Measurements from ENCODE around the gene LACC1. TPM values are rescaled to one million over a fixed set of nuclear protein-coding genes. Genes with fewer than 3 reads are reported as not detected.

LACC1 gene
- total and polyA plus RNA-seq, 12 donors = 1.8 to 16.5 (median 6.2) TPM

DNA sequence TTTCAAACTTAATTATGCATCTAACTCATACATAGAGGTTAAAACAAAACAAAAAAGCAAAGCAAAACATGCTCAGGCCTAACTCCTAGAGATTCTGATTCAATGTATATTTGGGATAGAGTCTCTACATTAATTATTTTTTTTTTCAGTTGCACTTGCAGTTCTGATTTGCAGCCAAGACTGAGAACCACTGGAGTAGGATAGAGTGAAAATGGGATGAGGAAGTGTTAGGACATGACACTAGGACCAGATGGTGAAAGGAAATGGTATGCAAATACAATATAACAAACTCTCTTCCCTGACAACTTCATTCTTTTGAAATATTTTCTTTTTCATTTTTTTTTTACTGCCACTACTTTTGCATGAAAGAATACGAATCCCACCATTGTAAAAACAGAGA, 1.9 kb upstream of the LACC1 start:
- Histone ChIP-seq H3K4me1 (peaks cover 0 to 46% (median 15%) of the 10 kb centered on the region in 9 donors), H3K36me3 (peaks cover 0 to 16% (median 0%) of the 10 kb centered on the region in 9 donors), H3K9me3 (no peaks in the 10 kb centered on the region), H3K4me3 (no peak overlapping the region), H3K27ac (peak overlapping the region in 1 of 10 donors; percentile 99), H3K27me3 (no peaks in the 10 kb centered on the region)
- TF ChIP-seq CTCF (IDR thresholded peaks at IDR 0.05) = no peak
- 92 to 95% methylated on average over 1 of the region's 1 CpG for WGBS, 2 donors
- DNase-seq (no peak), ATAC-seq (no peak)
- intact Hi-C loops (cut with DNase I) = loop anchor here in 5 of 10 donors (10.0 kb wide), 4 partner anchors 573 to 913 kb away; no protein-coding TSS in a partner anchor

DNA sequence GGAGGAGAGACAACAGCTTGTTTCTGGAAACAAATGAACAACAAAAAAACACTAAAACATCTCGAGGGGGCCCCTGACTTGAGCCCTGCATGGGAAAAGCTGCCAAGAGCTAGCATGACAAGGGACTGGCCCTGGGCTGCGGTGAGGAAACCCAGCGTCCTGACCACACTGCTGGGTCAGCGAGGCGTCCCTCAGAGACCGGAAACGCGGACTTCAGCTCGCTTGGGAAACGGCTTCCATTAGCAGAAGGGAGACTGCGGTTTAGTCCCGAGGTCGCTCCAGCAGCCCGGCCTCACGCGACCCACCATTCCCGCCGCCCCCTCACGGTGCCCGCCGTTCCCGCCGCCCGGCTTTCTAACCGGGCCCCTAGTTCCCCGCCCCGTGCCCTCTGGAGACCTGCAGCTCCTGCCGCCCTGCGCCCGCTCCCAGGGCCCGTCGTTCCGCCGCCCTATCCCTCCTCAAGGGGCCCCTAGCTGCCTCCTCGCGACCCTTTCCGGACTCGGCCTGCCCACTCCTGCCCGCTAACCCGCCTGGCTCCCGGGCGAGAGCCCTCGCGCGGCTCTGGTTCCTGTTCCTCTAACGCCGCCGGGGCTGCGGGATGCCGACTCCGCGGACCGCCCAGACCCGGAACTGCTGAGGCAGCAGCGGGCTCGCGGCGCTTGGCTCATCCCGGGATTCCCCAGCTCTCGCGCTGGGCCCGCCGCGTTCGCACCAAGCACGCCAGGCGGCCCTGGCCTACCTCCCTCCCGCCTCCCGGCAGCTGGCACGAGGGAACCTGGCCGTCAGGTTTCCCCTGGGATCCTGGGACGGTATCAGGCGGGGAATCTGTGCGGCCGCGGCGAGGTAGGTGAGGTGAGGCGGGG, 581 bp upstream of the LACC1 start, which contains the start of gene CCDC122:
Gene CCDC122, minus strand, starts transcription at position 849 of the 863 bp plus-strand sequence. CDS start 10,364 bp downstream, outside the sequence.
- Histone ChIP-seq H3K9me3 (no peaks in the 10 kb centered on the region), H3K36me3 (peaks cover 0 to 17% (median 0%) of the 10 kb centered on the region in 9 donors), H3K4me1 (peaks cover 0 to 46% (median 15%) of the 10 kb centered on the region in 9 donors), H3K27ac (peak within 1 kb of the TSS; percentile 85 to 99 (median 95)), H3K4me3 (peak within 1 kb of the TSS; percentile 41 to 94 (median 87)), H3K27me3 (no peaks in the 10 kb centered on the region)
- no peak for TF ChIP-seq CTCF (IDR thresholded peaks at IDR 0.05)
- ATAC-seq (peak; percentile 86 to 94 (median 92)), DNase-seq (peak; percentile 79 to 87)
- intact Hi-C loops (cut with DNase I) = loop anchor here in 5 of 10 donors (10.0 kb wide), 4 partner anchors 574 to 914 kb away; no protein-coding TSS in a partner anchor
- 0 to 1% methylated on average over 67 to 78 of the region's 78 CpGs for whole genome bisulfite sequencing, 2 donors

GRCh38 chr13:43880214-43880855, 631 bp downstream of the LACC1 start:
- WGBS, 2 donors = 34 to 48% methylated on average over 15 of the region's 15 CpGs
- peak overlapping the region in 6 of 10 donors; percentile 89 to 99 (median 98) for H3K27ac ChIP-seq

More at GRCh38 chr13:43880214-43880855, 631 bp downstream of the LACC1 start:
- Histone ChIP-seq H3K4me3 (peak overlapping the region; percentile 41 to 94 (median 87)), H3K27me3 (no peaks in the 10 kb centered on the region), H3K4me1 (peaks cover 0 to 39% (median 15%) of the 10 kb centered on the region in 9 donors), H3K36me3 (peaks cover 0 to 24% (median 0%) of the 10 kb centered on the region in 9 donors), H3K9me3 (no peaks in the 10 kb centered on the region)
- intact Hi-C loops (cut with DNase I) = no loop called here
- ATAC-seq = peak in 2 of 8 donors; percentile 5 to 15
- no peak for DNase-seq
- no peak for TF ChIP-seq CTCF (IDR thresholded peaks at IDR 0.05)
